Transverse colon (tissue), 4 donors: ENCODE measurements around the gene ZNF407. TPM values are rescaled to one million over a fixed set of nuclear protein-coding genes. Genes with fewer than 3 reads are reported as not detected.
"Not testable (repeated sequence)": the region's sequence is repeated elsewhere in the genome, so short reads cannot be mapped to it uniquely, and the experiment has no call there.

Experiments
- DNase-seq: peaks from one replicate; pipeline ENCODE4 v3.0.0-alpha.2; 2019
- H3K27ac ChIP-seq, 4 donors: fragments of 200-600 bp; sonication (generic); 2 replicates each; pipeline ENCODE4 v1.5.1; 2016 to 2018; ENCODE audit warnings: inconsistent platforms in 4 of 4
- H3K27me3 ChIP-seq: fragments of 200-600 bp; sonication (generic); 2 replicates; pipeline ENCODE4 v1.5.1; 2017; ENCODE audit warnings: inconsistent platforms
- H3K36me3 ChIP-seq, 4 donors: fragments of 200-600 bp; sonication (generic); 2 replicates each; pipeline ENCODE4 v1.5.1; 2017 to 2019; ENCODE audit warnings: inconsistent platforms in 4 of 4
- H3K4me1 ChIP-seq, 4 donors: fragments of 200-600 bp; sonication (generic); 2 replicates each; pipeline ENCODE4 v1.5.1; 2017 to 2020; ENCODE audit warnings: inconsistent platforms in 4 of 4
- H3K4me3 ChIP-seq, 4 donors: fragments of 200-600 bp; sonication (generic); 1 replicate in 1 of 4; 2 replicates in 3 of 4; pipeline versions ENCODE4 v1.5.1 to v1.6.1; 2017 to 2019; ENCODE audit warnings: inconsistent platforms in 4 of 4
- H3K9me3 ChIP-seq, 2 donors: fragments of 200-600 bp; sonication (generic); 2 replicates each; pipeline ENCODE4 v1.5.1; 2017 to 2019; ENCODE audit warnings: inconsistent platforms in 2 of 2
- CTCF ChIP-seq, 5 experiments: fragments of 200-600 bp in 3 of 5; fragments of 450-650 bp in 2 of 5; sonication (generic) in 3 of 5; IDR thresholded peaks; 1 replicate in 2 of 5; 2 replicates in 3 of 5; pipeline ENCODE4 v1.5.1; 2016 to 2017; ENCODE audit warnings: antibody characterized with exemption in 5 of 5, inconsistent platforms in 3 of 5, mild to moderate bottlenecking in 2 of 5, moderate library complexity in 1 of 5
- EP300 ChIP-seq: sonication (generic); formaldehyde crosslinking; IDR thresholded peaks from one replicate; pipeline ENCODE4 v1.6.1; 2017; ENCODE audit warnings: antibody characterized with exemption, low read depth
- POLR2A ChIP-seq: fragments of 450-650 bp; IDR thresholded peaks from one replicate; pipeline ENCODE4 v1.6.1; 2016; ENCODE audit warnings: antibody characterized with exemption, mild to moderate bottlenecking, moderate library complexity
- POLR2AphosphoS5 ChIP-seq, 3 donors: sonication (generic); formaldehyde crosslinking; IDR thresholded peaks; one replicate each; pipeline ENCODE4 v1.6.1; 2016; ENCODE audit warnings: antibody characterized with exemption in 3 of 3
- WGBS, 2 donors: methylation state at CpG; one replicate each; pipeline ENCODE4 v1.1.5; 2018; ENCODE audit warnings: low coverage in 1 of 2; 5-methylcytosine and 5-hydroxymethylcytosine counted together
- in situ Hi-C, 4 donors: fragments of 200-750 bp; cut with MboI; loops; one replicate each; pipeline versions ENCODE4 v1.15.0 to v1.15.1; 2017; ENCODE audit warnings: low sequenced_read_pairs in 3 of 4, low pct_ligation_motif_present in 1 of 4, low pct_unique_long_range_greater_than_20kb in 1 of 4
- intact Hi-C: fragments of 100-400 bp; cut with DNase I; formaldehyde crosslinking; loops from one replicate; pipeline ENCODE4 v1.15.1; 2023; ENCODE audit warnings: low total_unique reads
- total RNA-seq, 4 donors: library from RNA; depleted of rRNA; stranded (reverse); fragments of >200 nt; gene quantifications; one replicate each; pipeline ENCODE4 v1.1.0, GENCODE V29; 2016

The ZNF407 gene
- total RNA-seq, 4 donors from 2014 or later, result 13.5 to 24.1 (median 20.1) TPM

- H3K36me3 ChIP-seq, result no peaks in the 10 kb centered on the region
- no peaks in the 10 kb centered on the region for H3K27me3 ChIP-seq
- intact Hi-C loops (no loop called here), in situ Hi-C loops (no loop called here)
- TF ChIP-seq EP300, result no peak
- no peak for TF ChIP-seq POLR2A
- no peak for TF ChIP-seq POLR2AphosphoS5 (IDR thresholded peaks at IDR 0.05)
- no peak for TF ChIP-seq CTCF (IDR thresholded peaks at IDR 0.05)
- H3K4me1 ChIP-seq, result no peaks in the 10 kb centered on the region
- DNase-seq, result no peak
- no peak overlapping the region for H3K27ac ChIP-seq
- WGBS, 2 donors, result 93 to 100% methylated on average over 2 to 8 of the region's 8 CpGs
- H3K4me3 ChIP-seq, result no peak overlapping the region
- H3K9me3 ChIP-seq, result peaks cover 0 to 7% of the 10 kb centered on the region in 2 donors
Observed at GRCh38 chr18:75081486-75081885, 483.8 kb downstream of the ZNF407 start.

- Histone ChIP-seq H3K4me1 (no peaks in the 10 kb centered on the region), H3K27ac (no peak overlapping the region), H3K9me3 (no peaks in the 10 kb centered on the region), H3K4me3 (no peak overlapping the region), H3K27me3 (no peaks in the 10 kb centered on the region), H3K36me3 (no peaks in the 10 kb centered on the region)
- TF ChIP-seq POLR2A, result no peak
- TF ChIP-seq CTCF (IDR thresholded peaks at IDR 0.05), result no peak
- TF ChIP-seq POLR2AphosphoS5 (IDR thresholded peaks at IDR 0.05), result no peak
- no peak for TF ChIP-seq EP300
- intact Hi-C loops, result no loop called here
- WGBS, 2 donors, result 93% methylated on average over 5 of the region's 5 CpGs; no CpG with 5 or more reads in 1 of the 2 donors
- in situ Hi-C loops, result no loop called here
- no peak for DNase-seq
Observed at GRCh38 chr18:75083131-75083530, 485.5 kb downstream of the ZNF407 start.

- in situ Hi-C loops, result no loop called here
- TF ChIP-seq CTCF (IDR thresholded peaks at IDR 0.05) (no peak), POLR2AphosphoS5 (IDR thresholded peaks at IDR 0.05) (no peak), EP300 (no peak), POLR2A (no peak)
Observed at GRCh38 chr18:75083761-75084160, 486.1 kb downstream of the ZNF407 start.

GRCh38 chr18:75085676-75086075, 488.0 kb downstream of the ZNF407 start:
- DNase-seq, H3K36me3 ChIP-seq, H3K4me3 ChIP-seq, H3K27ac ChIP-seq, H3K9me3 ChIP-seq, H3K4me1 ChIP-seq, in situ Hi-C loops, H3K27me3 ChIP-seq, intact Hi-C loops: not testable (repeated sequence)
- 91 to 93% methylated on average over 3 to 8 of the region's 8 CpGs for WGBS, 2 donors

More at GRCh38 chr18:75083761-75084160, 486.1 kb downstream of the ZNF407 start:
- 87 to 98% methylated on average over 4 to 9 of the region's 9 CpGs for WGBS, 2 donors
- Histone ChIP-seq H3K9me3 (no peaks in the 10 kb centered on the region), H3K27me3 (no peaks in the 10 kb centered on the region), H3K36me3 (no peaks in the 10 kb centered on the region), H3K27ac (no peak overlapping the region), H3K4me3 (no peak overlapping the region), H3K4me1 (no peaks in the 10 kb centered on the region)
- intact Hi-C loops, result no loop called here
- DNase-seq, result no peak

- in situ Hi-C loops, result no loop called here
- DNase-seq, result no peak
- Histone ChIP-seq H3K27ac (no peak overlapping the region), H3K9me3 (no peaks in the 10 kb centered on the region), H3K4me3 (no peak overlapping the region), H3K4me1 (no peaks in the 10 kb centered on the region), H3K36me3 (no peaks in the 10 kb centered on the region), H3K27me3 (no peaks in the 10 kb centered on the region)
- 95 to 100% methylated on average over 7 to 9 of the region's 9 CpGs for WGBS, 2 donors
- intact Hi-C loops, result no loop called here
- TF ChIP-seq POLR2A, result no peak
- no peak for TF ChIP-seq CTCF (IDR thresholded peaks at IDR 0.05)
- no peak for TF ChIP-seq POLR2AphosphoS5 (IDR thresholded peaks at IDR 0.05)
- TF ChIP-seq EP300, result no peak
Observed at GRCh38 chr18:75086494-75087034, 488.9 kb downstream of the ZNF407 start.
